IPS-18a (cell line): Measurements from ENCODE around the gene BLNK.

Experiments
- H3K27ac ChIP-seq: one replicate; pipeline ENCODE4 v1.5.1; 2013; ENCODE audit warnings: low read length
- H3K27me3 ChIP-seq: one replicate; pipeline ENCODE4 v1.6.1; 2013; ENCODE audit warnings: mild to moderate bottlenecking, low read length; ENCODE audit not compliant: control insufficient read depth, insufficient read depth
- H3K36me3 ChIP-seq: one replicate; pipeline ENCODE4 v1.6.1; 2013; ENCODE audit warnings: low read depth, low read length; ENCODE audit not compliant: control insufficient read depth
- H3K4me1 ChIP-seq: one replicate; pipeline ENCODE4 v1.6.1; 2013; ENCODE audit warnings: low read depth, low read length; ENCODE audit not compliant: control insufficient read depth
- H3K4me3 ChIP-seq: one replicate; pipeline ENCODE4 v1.5.1; 2013; ENCODE audit warnings: low read length
- H3K9ac ChIP-seq: one replicate; pipeline ENCODE4 v1.6.1; 2013; ENCODE audit warnings: mild to moderate bottlenecking, low read length, moderate library complexity
- H3K9me3 ChIP-seq: one replicate; pipeline ENCODE4 v1.6.1; 2013; ENCODE audit warnings: low read depth, low read length; ENCODE audit not compliant: control insufficient read depth

Gene BLNK

DNA sequence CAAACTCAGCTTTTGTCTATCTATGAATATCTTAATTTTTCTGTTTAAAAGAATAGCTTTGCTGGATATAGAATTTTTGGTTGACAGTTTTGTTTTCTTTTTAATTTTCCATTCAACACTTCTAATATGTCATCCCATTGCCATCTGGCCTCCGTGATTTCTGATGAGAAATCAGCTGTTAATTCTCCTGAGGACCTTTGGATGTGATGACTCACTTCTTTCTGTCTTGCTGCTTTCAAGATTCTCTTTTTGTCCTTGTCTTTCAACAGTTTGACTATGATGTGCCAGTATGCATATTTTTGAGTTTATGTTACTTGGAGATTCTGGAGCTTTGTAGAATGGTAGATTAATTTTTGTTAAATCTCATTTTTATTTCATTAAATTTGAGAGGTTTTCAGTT, 102.8 kb downstream of the BLNK start:
- no peak overlapping the region for H3K4me3 ChIP-seq
- no peaks in the 10 kb centered on the region for H3K27me3 ChIP-seq

DNA sequence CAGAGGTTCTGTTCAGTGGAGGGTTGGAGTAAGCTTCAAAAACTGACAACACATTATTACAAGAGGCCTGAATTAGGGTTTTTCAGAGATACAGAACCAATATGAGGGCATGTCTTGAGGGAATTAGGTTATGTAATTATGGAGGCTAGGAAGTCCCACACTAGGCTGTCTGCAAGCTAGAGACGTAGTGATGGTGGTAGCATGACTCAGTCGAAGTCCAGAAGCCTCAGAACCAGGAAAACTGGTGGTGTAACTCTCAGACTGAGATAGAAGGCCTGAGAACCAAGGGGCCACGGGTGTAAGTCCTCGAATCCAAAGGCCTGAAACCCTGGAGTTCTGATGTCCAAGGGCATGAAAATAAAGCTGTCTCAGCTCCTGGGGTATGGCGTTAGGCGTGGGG, 105.6 kb downstream of the BLNK start:
- Histone ChIP-seq H3K36me3 (peaks cover 8% of the 10 kb centered on the region), H3K4me1 (no peaks in the 10 kb centered on the region), H3K27ac (no peak overlapping the region), H3K4me3 (no peak overlapping the region), H3K27me3 (no peaks in the 10 kb centered on the region), H3K9ac (no peak overlapping the region), H3K9me3 (no peaks in the 10 kb centered on the region)

More for the DNA sequence above, 102.8 kb downstream of the BLNK start:
- Histone ChIP-seq H3K4me1 (no peaks in the 10 kb centered on the region), H3K36me3 (no peaks in the 10 kb centered on the region), H3K9me3 (peaks cover 2% of the 10 kb centered on the region), H3K9ac (no peak overlapping the region), H3K27ac (no peak overlapping the region)

DNA sequence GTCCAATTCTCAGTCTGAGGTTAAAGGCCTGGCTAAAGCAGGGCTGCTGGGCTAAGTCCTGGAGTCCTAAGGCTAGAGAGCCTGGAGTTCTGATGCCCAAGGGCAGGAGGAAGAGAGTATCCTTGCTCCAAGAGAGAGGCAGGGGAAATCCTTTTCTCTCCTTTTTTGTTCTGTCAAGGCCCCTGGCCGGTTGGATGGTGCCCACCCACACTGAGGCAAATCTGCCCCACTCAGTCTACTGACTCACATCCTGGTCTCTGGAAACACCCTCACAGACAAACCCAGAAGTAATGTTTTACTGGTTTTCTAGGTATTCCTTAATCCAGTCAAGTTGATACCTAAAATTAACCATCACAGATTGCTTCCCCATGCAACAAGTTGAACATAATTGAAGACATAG, 118.3 kb downstream of the BLNK start:
- no peak overlapping the region for H3K4me3 ChIP-seq
- no peak overlapping the region for H3K27ac ChIP-seq
- H3K4me1 ChIP-seq, result no peaks in the 10 kb centered on the region
- no peak overlapping the region for H3K9ac ChIP-seq
- peaks cover 56% of the 10 kb centered on the region for H3K36me3 ChIP-seq
- H3K9me3 ChIP-seq, result no peaks in the 10 kb centered on the region
- H3K27me3 ChIP-seq, result no peaks in the 10 kb centered on the region

DNA sequence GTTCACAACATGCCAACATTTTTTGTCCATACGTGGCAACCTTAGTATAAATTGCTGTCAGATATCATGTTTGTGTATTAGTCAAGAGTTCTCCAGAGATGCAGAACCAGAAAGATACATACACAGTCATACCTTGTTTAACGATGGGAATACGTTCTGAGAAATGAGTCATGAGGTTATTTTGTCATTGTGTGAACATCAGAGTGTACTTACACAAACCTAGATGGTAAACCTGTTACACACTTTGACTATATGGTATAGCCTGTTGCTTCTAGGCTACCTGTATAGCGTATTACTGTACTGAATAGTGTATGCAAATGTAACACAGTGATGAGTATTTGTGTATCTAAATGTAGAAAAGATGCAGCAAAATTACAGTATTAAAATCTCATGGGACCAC, 118.9 kb downstream of the BLNK start:
- no peak overlapping the region for H3K9ac ChIP-seq
- H3K27me3 ChIP-seq, result no peaks in the 10 kb centered on the region
- no peaks in the 10 kb centered on the region for H3K4me1 ChIP-seq
- no peak overlapping the region for H3K27ac ChIP-seq
- peaks cover 49% of the 10 kb centered on the region for H3K36me3 ChIP-seq
- H3K9me3 ChIP-seq, result no peaks in the 10 kb centered on the region
- no peak overlapping the region for H3K4me3 ChIP-seq
